ENCODE results near the gene CIB1.

DNA sequence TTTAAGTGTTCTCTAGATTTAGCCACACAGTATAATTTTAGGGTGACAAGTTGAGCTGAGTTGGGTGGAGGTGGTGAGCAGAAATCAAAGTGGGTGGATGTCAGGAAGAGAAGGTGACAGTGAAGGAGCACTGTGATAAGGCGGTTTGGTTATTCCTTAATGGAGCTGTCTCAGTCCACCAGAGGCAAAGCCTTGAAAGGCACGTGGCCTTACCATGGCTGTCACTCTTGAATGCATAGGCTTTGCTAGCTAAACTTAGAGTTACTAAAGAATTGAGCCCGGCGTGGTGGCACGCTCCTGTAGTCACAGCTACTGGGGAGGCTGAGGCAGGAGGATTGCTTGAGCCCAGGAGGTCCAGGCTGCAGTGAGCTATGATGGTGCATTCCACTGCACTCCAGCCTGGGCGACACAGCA lies 15.1 kb upstream of the CIB1 start:
- no peak for TF ChIP-seq CTCF (IDR thresholded peaks at IDR 0.05)
- TF ChIP-seq POLR2A (IDR thresholded peaks at IDR 0.05) = no peak

Measured in right lobe of liver (tissue), 4 donors.